ENCODE measurements around the gene RELA.
"Not testable (repeated sequence)": the region's sequence is repeated elsewhere in the genome, so short reads cannot be mapped to it uniquely, and the experiment has no call there.

The RELA gene

GRCh38 chr11:65662799-65663638, at the start of gene RELA:
RELA (minus strand) TSS chr11:65662916; CDS start chr11:65662832, 84 bp downstream.
- DNase-seq (ENCODE audit: low read depth), result peak; percentile 79

- peak; percentile 95 for DNase-seq (ENCODE audit: low read depth)
Observed at GRCh38 chr11:65711785-65712632, 49.3 kb upstream of the RELA start, which contains the start of gene KAT5. KAT5 (plus strand) TSS chr11:65712252; CDS start chr11:65712268, 16 bp downstream.

- DNase-seq (ENCODE audit: low read depth), result no peak
Observed at GRCh38 chr11:65710421-65710820, 47.7 kb upstream of the RELA start.

- no peak for DNase-seq (ENCODE audit: low read depth)
Observed at GRCh38 chr11:65709661-65710060, 46.9 kb upstream of the RELA start.

- no peak for DNase-seq (ENCODE audit: low read depth)
Observed at GRCh38 chr11:65708451-65708850, 45.7 kb upstream of the RELA start.

GRCh38 chr11:65707002-65707401, 44.3 kb upstream of the RELA start:
- not testable (repeated sequence) for DNase-seq (ENCODE audit: low read depth)

GRCh38 chr11:65706303-65706763, 43.6 kb upstream of the RELA start:
- DNase-seq (ENCODE audit: low read depth), result peak; percentile 61

- no peak for DNase-seq (ENCODE audit: low read depth)
Observed at GRCh38 chr11:65703846-65704245, 41.1 kb upstream of the RELA start.

GRCh38 chr11:65701686-65702085, 39.0 kb upstream of the RELA start:
- no peak for DNase-seq (ENCODE audit: low read depth)

GRCh38 chr11:65700399-65700798, 37.7 kb upstream of the RELA start:
- no peak for DNase-seq (ENCODE audit: low read depth)

- DNase-seq (ENCODE audit: low read depth), result no peak
Observed at GRCh38 chr11:65699306-65699705, 36.6 kb upstream of the RELA start.

GRCh38 chr11:65698205-65698604, 35.5 kb upstream of the RELA start:
- no peak for DNase-seq (ENCODE audit: low read depth)

- DNase-seq (ENCODE audit: low read depth), result no peak
Observed at GRCh38 chr11:65696802-65697552, 34.3 kb upstream of the RELA start.

- DNase-seq (ENCODE audit: low read depth), result no peak
Observed at GRCh38 chr11:65695459-65696241, 32.9 kb upstream of the RELA start.

- no peak for DNase-seq (ENCODE audit: low read depth)
Observed at GRCh38 chr11:65692367-65692766, 29.7 kb upstream of the RELA start.

- not testable (repeated sequence) for DNase-seq (ENCODE audit: low read depth)
Observed at GRCh38 chr11:65691847-65692246, 29.1 kb upstream of the RELA start.

GRCh38 chr11:65685981-65686380, 23.3 kb upstream of the RELA start:
- no peak for DNase-seq (ENCODE audit: low read depth)

- DNase-seq (ENCODE audit: low read depth), result not testable (repeated sequence)
Observed at GRCh38 chr11:65683480-65683879, 20.8 kb upstream of the RELA start.

GRCh38 chr11:65680192-65680743, 17.6 kb upstream of the RELA start:
- DNase-seq (ENCODE audit: low read depth), result no peak

- DNase-seq (ENCODE audit: low read depth), result no peak
Observed at GRCh38 chr11:65672982-65673381, 10.3 kb upstream of the RELA start.

Data from stimulated activated CD4-positive, alpha-beta T cell treated with anti-CD3 and anti-CD28 coated beads, Interleukin-2, amount 100 ng/mL, for 4 hours (primary cell).